Activated gamma-delta T cell (primary cell): ENCODE results near the gene PPM1K.

Experiments used
- DNase-seq: peaks from one replicate; lab custom pipeline; 2025; lab: John Stamatoyannopoulos, UW

PPM1K gene

GRCh38 chr4:88217169-88217568 is 67.2 kb downstream of the PPM1K start:
- DNase-seq, result no peak

- no peak for DNase-seq
Observed at GRCh38 chr4:88216395-88216794, 68.0 kb downstream of the PPM1K start.

- no peak for DNase-seq
Observed at GRCh38 chr4:88215351-88215750, 69.0 kb downstream of the PPM1K start.

GRCh38 chr4:88212253-88212561 is 72.2 kb downstream of the PPM1K start:
- DNase-seq, result no peak

- no peak for DNase-seq
Observed at GRCh38 chr4:88211473-88212252, 72.7 kb downstream of the PPM1K start.

GRCh38 chr4:88208156-88208555 is 76.2 kb downstream of the PPM1K start:
- no peak for DNase-seq
